ENCODE results near the gene KCNJ6. TPM values are rescaled to one million over a fixed set of nuclear protein-coding genes. Genes with fewer than 3 reads are reported as not detected.

The KCNJ6 gene
- total RNA-seq, 2 donors from 2014 or later, result not detected

GRCh38 chr21:37944496-37944895 is 28.2 kb upstream of the KCNJ6 start:
- no peak overlapping the region for H3K4me3 ChIP-seq
- TF ChIP-seq CTCF (IDR thresholded peaks at IDR 0.05), result no peak
- H3K27me3 ChIP-seq, result no peaks in the 10 kb centered on the region
- no peak overlapping the region for H3K27ac ChIP-seq
- H3K36me3 ChIP-seq, result no peaks in the 10 kb centered on the region
- no peaks in the 10 kb centered on the region for H3K9me3 ChIP-seq
- no peak for DNase-seq (ENCODE audit: low spot score)
- H3K4me1 ChIP-seq, result no peaks in the 10 kb centered on the region

DNA sequence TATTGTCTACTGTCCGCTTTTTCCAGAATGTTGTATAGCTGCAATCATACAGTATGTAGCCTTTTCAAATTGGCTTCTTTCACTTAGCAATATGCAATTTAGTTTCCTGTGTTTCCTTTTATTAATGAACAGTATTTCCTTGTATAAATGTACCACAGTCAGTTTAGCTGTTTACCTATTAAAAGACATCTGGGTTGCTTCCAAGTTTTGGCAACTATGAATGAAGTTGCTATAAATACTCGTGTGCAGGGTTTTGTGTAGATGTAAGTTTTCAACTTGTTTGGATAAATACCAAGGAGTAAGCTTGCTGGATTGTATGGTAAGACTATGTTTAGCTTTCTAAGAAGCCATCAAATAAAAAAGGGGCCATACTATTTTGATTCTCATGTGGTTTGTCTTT is 24.4 kb upstream of the KCNJ6 start:
- Histone ChIP-seq H3K27ac (no peak overlapping the region), H3K4me1 (no peaks in the 10 kb centered on the region), H3K36me3 (no peaks in the 10 kb centered on the region), H3K4me3 (no peak overlapping the region), H3K27me3 (no peaks in the 10 kb centered on the region), H3K9me3 (no peaks in the 10 kb centered on the region)
- no peak for DNase-seq (ENCODE audit: low spot score)
- no peak for TF ChIP-seq CTCF (IDR thresholded peaks at IDR 0.05)

DNA sequence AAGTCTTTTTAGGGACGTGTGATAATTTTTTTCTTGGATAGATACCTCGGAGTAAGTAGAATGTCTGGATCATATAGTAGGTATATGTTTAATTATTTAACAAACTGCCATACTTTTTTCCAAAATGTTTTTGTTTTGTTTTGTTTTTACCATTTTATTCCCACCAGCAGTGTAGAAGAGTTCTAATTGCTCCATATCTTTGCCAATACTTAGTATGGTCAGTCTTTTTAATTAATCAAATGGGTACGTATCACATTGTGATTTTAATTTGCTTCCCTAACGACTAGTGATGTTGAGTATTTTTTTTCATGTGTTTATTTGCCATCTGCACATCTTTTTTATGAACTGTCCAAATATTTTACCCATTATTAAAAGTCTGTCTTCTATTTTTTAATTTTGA is 23.6 kb upstream of the KCNJ6 start:
- H3K9me3 ChIP-seq, result no peaks in the 10 kb centered on the region
- no peaks in the 10 kb centered on the region for H3K4me1 ChIP-seq
- no peak for DNase-seq (ENCODE audit: low spot score)
- no peaks in the 10 kb centered on the region for H3K36me3 ChIP-seq
- no peak overlapping the region for H3K4me3 ChIP-seq
- no peak for TF ChIP-seq CTCF (IDR thresholded peaks at IDR 0.05)
- no peak overlapping the region for H3K27ac ChIP-seq
- no peaks in the 10 kb centered on the region for H3K27me3 ChIP-seq

GRCh38 chr21:37939251-37939650 is 23.0 kb upstream of the KCNJ6 start:
- Histone ChIP-seq H3K27me3 (no peaks in the 10 kb centered on the region), H3K9me3 (no peaks in the 10 kb centered on the region), H3K27ac (no peak overlapping the region), H3K4me3 (no peak overlapping the region), H3K4me1 (no peaks in the 10 kb centered on the region), H3K36me3 (no peaks in the 10 kb centered on the region)
- no peak for TF ChIP-seq CTCF (IDR thresholded peaks at IDR 0.05)
- DNase-seq (ENCODE audit: low spot score), result no peak

DNA sequence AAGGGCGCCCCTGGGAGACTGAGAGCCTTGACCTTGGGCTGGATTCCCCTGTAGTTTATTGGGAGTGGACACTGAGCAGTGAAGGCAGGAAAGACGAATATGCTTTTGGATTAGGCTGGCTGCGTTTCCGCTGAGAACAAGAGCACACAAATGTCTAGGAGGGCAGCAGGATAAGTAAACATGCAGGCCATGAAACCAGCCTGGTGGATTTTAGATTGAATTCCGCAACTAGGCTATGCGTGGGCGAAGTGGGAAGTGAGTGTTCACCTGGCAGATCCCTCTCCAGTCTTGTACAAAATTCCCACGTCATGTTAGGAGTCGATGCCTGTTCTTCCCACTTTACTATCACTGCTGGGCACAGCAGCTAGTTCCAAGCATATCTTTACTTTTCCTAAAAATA is 21.4 kb upstream of the KCNJ6 start:
- DNase-seq (ENCODE audit: low spot score), result no peak
- Histone ChIP-seq H3K27me3 (no peaks in the 10 kb centered on the region), H3K36me3 (no peaks in the 10 kb centered on the region), H3K27ac (no peak overlapping the region), H3K4me3 (no peak overlapping the region), H3K4me1 (no peaks in the 10 kb centered on the region), H3K9me3 (peaks cover 0 to 8% of the 10 kb centered on the region in 2 donors)
- TF ChIP-seq CTCF (IDR thresholded peaks at IDR 0.05), result no peak

- Histone ChIP-seq H3K27ac (no peak overlapping the region), H3K27me3 (no peaks in the 10 kb centered on the region), H3K9me3 (peaks cover 0 to 16% of the 10 kb centered on the region in 2 donors), H3K36me3 (no peaks in the 10 kb centered on the region), H3K4me3 (no peak overlapping the region), H3K4me1 (no peaks in the 10 kb centered on the region)
- no peak for TF ChIP-seq CTCF (IDR thresholded peaks at IDR 0.05)
- DNase-seq (ENCODE audit: low spot score), result no peak
Observed at GRCh38 chr21:37936010-37936785, 19.9 kb upstream of the KCNJ6 start.

All from right atrium auricular region (tissue), 2 donors.